SW 1271 (cell line): ENCODE measurements around the gene ASAP2.
A peak's percentile ranks its signal among the peaks of the same experiment; 100 is the strongest.
"Not testable (repeated sequence)": the region's sequence is repeated elsewhere in the genome, so short reads cannot be mapped to it uniquely, and the experiment has no call there.

Experiments used
- DNase-seq, 2 experiments: peaks; one replicate each; lab custom pipeline; 2025; lab: John Stamatoyannopoulos, UW

The ASAP2 gene

GRCh38 chr2:9251154-9252001 is 44.8 kb downstream of the ASAP2 start:
- DNase-seq, result peak; percentile 55 to 86

DNA sequence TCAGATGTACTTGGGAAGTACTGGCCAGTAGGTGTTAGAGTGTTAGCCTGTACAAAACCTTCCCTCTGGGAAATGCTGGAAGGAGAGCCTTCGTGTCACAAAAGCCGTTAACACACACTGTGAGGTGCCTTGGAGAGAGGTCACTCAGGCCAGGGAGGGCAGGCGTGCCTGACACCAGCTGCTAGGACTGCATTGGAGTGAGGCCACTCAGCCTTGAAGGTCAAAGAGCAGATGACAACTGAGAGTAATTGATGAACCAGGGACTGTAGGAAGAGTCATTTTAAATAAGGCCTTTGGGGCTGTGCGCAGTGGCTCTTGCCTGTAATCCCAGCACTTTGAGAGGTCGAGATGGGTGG is 45.4 kb downstream of the ASAP2 start:
- DNase-seq, result no peak

- no peak for DNase-seq
Observed at GRCh38 chr2:9255416-9255815, 48.8 kb downstream of the ASAP2 start.

- DNase-seq, result no peak
Observed at GRCh38 chr2:9256147-9256546, 49.5 kb downstream of the ASAP2 start.

DNA sequence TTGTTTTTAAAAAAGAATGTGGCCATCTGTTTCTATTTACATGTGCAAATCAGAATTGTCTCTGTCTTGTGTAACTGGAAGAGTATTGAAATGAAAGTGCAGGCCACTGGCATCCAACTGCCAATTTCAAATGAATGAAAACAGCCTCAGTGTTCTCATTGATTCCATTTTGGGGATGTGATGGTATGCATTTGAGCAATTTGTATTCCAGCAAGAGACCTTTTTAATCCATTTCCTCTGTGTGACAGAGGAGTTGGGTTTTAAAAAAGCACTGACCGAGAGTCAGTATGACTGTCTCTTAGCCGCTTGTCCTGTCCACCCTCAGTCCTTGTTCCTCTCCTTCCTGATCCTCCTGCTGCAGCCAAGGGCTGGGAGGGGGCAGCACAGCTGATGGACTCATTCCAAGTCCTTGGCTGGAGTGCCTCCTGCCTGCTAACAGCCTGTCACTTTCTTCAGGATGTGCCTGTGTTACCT is 50.0 kb downstream of the ASAP2 start:
- peak in 1 of 2 experiments; percentile 22 for DNase-seq

GRCh38 chr2:9258501-9258900 is 51.9 kb downstream of the ASAP2 start:
- DNase-seq, result no peak

- no peak for DNase-seq
Observed at GRCh38 chr2:9258953-9259399, 52.4 kb downstream of the ASAP2 start.

- no peak for DNase-seq
Observed at GRCh38 chr2:9260464-9260918, 53.9 kb downstream of the ASAP2 start.

DNA sequence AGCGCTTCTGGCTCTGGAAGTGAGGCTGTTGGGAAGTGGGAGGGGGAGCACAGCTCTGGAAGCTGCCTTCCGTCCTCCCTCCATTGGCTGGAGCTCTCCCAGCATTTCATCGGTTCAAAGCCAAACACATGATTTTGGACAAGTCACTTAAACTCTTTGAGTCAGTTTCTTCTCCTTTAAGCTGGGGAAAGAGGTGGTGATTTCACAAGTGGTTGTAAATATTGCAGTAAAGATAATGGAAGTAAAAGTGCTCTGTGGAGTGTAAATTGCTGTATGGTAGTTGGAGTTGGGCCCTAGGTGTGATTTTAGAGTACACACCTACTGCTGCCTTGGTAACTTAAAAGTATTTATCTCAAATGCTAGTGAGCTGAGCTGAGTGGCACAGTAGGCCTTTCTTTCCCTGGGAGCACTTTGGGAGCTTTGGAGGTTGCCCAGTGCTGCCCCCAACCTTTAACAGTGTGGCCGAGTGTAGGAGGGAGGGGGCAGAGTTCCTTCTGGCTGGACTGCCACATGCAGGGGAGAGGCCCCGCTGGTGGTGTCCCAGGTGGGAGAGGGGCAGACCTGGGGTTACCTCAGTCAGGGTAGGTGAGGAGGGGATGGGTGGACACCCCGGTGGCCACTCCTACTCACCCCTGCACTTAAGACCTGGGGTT is 54.7 kb downstream of the ASAP2 start:
- no peak for DNase-seq

DNA sequence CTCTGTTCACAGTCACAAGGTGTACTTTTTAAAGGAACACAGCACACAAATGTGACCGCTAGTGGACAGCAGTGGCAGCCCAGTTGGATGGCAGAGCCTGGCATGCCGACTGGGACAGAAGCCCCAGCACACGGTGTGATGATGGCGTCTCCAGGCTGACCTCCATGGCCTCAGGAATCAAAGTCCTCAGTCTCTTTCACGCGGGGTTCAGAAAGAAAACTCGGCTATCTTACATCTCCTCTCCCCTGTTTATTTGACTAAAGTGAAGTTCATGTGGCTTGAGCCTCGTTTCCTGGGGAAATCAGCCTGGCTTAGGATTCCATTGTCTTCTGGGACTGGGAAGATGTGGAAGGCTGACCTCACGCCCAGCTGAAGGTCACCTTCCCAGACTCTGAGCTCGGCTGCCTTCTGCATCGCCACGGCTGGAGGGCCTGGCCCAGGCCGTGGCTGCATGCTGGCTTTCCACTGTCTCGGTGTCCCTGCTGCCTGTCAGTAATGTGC is 56.1 kb downstream of the ASAP2 start:
- no peak for DNase-seq

- DNase-seq, result no peak
Observed at GRCh38 chr2:9263428-9263827, 56.8 kb downstream of the ASAP2 start.

GRCh38 chr2:9264301-9264700 is 57.7 kb downstream of the ASAP2 start:
- no peak for DNase-seq

DNA sequence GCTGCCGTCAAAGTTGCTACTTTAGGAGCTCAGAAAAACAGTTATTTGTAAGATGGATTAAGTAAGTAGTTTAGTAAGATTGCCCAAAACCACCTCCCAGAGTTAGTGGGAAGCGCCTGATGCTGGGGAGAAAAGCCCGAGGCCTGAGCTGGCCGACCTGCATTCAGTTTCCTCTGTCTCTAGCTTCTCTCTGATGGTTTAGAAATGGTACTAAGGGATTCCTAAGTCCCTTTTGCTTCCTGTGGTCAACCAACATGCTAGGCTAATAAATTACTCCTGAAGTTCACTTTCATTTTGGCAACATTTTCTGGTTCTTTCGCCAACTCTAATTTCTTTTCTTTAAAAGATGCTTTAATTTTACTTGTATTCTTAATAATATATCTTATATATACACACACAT is 60.1 kb downstream of the ASAP2 start:
- DNase-seq, result no peak

DNA sequence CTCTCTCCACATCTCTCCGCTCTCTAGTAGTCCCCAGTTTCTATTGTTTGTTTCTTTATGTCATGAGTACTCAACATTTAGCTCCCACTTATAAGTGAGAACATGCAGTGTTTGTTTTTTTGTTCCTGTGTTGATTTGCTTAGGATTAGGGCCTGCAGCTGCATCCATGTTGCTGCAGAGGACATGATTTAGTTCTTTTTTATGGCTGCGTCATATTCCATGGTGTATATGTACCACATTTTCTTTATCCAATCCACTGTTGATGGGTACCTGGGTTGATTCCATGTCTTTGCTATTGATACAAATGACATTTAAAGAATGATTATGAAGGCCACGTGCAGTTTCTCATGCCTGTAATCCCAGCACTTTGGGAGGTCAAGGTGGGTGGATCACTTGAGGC is 60.7 kb downstream of the ASAP2 start:
- not testable (repeated sequence) for DNase-seq

DNA sequence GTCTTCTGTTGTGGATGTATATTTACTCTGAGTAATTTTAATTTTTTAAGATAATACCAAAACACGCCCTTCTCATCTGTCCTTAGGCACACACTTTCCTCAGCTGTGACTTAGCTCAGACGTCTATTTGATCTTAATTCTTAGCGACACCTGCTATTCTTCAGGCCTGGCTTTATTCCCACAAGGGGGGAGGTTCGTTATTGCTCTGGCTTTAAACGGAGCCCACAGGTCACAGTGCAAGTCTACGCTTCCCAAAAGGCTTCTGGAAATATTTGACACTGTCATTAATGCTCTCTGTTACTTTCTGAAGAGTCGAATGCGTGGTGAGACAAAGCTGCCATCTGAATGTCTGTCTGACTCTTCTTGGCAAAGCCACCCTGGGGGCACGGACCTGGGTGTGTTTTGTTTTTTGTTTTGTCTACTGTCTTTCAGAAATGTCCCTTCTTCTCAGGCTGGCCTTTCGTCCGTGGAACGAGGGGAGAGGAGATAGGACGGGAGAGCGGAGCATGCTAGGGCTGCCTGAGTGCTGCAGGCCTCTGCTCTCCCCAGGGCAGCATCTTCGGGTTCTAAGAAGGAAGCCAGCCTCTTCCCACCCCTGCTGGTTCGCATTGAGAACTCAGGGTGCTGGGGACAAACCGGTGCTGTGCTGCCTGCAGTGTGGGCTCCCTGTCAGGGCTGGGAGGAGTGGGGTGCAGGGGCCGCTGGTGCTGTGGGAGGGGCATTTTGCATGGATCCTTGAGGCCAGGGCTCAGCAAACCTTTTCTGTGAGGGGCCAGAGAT is 61.9 kb downstream of the ASAP2 start:
- no peak for DNase-seq

DNA sequence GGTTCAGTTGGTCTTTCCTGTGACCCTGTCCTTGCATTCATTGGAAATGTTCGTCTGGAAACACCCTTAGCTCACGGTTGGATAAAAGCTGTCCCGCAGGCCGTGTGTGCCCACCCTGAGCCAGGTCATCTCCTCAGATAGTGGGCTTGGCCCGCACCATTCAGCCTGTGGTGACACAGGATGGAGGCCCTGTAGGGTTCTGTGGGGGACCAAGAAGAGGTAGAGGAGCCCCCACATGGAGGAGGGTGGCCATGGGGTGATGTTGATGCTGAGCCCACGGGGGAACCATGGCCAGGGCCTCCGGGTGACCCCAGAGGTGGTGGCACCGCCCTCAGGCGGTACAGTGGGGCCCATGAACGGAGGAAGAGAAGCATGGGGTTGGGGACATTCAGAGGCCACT is 62.7 kb downstream of the ASAP2 start:
- no peak for DNase-seq

DNA sequence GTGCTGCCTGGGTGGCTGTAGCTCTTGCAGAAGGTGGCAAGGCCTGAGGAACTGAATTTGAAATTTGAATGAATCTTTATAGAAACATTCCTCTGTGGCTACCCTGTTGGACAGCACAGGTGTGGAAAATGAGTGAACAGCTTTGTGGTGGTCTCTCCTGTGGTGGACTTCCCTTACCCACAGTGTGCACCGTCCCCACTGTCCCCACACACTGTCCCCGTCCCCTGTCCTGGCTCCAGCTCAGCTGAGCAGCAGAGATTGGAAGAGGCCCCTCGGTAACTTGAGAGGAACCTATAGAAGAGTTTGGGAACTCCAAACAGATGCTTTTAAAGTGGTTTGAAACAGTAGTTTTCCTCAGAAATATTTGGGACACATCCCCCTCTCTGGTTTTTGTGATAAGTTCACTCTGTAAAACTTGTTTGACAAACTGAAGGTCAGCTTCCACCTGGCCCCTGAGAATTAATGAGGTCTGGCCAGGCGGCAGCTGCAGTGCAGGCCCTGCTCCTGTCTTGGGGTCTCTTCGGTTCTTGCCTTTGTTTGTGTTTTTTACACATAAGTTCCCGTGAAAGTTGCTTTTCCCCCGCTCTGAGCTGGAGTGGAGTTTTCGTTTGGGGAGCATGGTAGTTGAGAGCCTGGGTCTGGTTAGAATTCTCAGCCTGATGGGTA is 63.2 kb downstream of the ASAP2 start:
- no peak for DNase-seq

GRCh38 chr2:9271091-9271490 is 64.5 kb downstream of the ASAP2 start:
- DNase-seq, result no peak

GRCh38 chr2:9271691-9272090 is 65.1 kb downstream of the ASAP2 start:
- no peak for DNase-seq

- no peak for DNase-seq
Observed at GRCh38 chr2:9273486-9274130, 67.0 kb downstream of the ASAP2 start.

- no peak for DNase-seq
Observed at GRCh38 chr2:9274701-9275343, 68.2 kb downstream of the ASAP2 start.
